Ectodermal cell (in vitro differentiated cells): ENCODE data around the gene PDLIM5.
"Not testable (repeated sequence)": the region's sequence is repeated elsewhere in the genome, so short reads cannot be mapped to it uniquely, and the experiment has no call there.

ENCODE experiments used
- H3K27ac ChIP-seq: 2 replicates; pipeline ENCODE4 v1.7.0; 2013; ENCODE audit warnings: mild to moderate bottlenecking, low read depth, low read length; ENCODE audit not compliant: insufficient read depth, poor library complexity, severe bottlenecking
- H3K27me3 ChIP-seq: 2 replicates; pipeline ENCODE4 v1.7.0; 2013; ENCODE audit warnings: mild to moderate bottlenecking, low read length; ENCODE audit not compliant: insufficient read depth, control insufficient read depth, poor library complexity, severe bottlenecking
- H3K36me3 ChIP-seq: one replicate; pipeline ENCODE4 v1.7.0; 2013; ENCODE audit warnings: low read length; ENCODE audit not compliant: control insufficient read depth, insufficient read depth
- H3K4me1 ChIP-seq: one replicate; pipeline ENCODE4 v1.7.0; 2013; ENCODE audit warnings: low read length; ENCODE audit not compliant: control insufficient read depth, insufficient read depth
- H3K4me3 ChIP-seq: 2 replicates; pipeline ENCODE4 v1.7.0; 2013; ENCODE audit warnings: low read depth, low read length, control low read depth; ENCODE audit not compliant: insufficient read depth
- H3K9me3 ChIP-seq: 2 replicates; pipeline ENCODE4 v1.7.0; 2013; ENCODE audit warnings: mild to moderate bottlenecking, low read length, moderate library complexity; ENCODE audit not compliant: control insufficient read depth
- WGBS, 2 experiments: methylation state at CpG; one replicate each; pipeline ENCODE4 v1.1.7; 2013; ENCODE audit warnings: missing lambda C conversion rate in 2 of 2; 5-methylcytosine and 5-hydroxymethylcytosine counted together

The PDLIM5 gene

DNA sequence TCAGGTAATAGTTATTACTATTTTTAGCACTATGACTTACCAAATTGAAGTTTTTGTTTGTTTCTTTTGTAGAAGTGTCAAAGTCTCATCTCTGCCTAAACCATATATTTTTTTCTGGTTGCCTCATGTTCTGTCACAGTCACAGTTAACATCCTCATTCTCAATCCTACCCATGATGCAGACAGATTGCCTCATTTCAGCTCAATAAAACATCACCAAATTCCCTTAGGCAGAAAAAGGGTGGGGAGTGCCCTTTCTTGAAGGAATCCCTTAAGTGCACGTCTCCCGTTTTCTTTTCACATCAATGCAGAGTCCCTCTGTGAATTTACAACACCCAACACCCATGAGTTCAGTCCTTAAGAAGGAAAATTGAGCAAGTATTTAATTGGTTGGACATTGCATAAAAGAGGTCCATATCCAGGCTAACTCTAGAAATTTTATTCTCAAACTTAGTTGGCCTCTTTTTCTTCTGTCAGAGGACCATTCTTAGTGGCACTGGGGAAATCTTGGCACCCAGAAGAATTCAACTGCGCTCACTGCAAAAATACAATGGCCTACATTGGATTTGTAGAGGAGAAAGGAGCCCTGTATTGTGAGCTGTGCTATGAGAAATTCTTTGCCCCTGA lies 202.4 kb downstream of the PDLIM5 start:
- Histone ChIP-seq H3K27me3 (no peaks in the 10 kb centered on the region), H3K9me3 (no peaks in the 10 kb centered on the region), H3K27ac (peak overlapping the region; percentile 48), H3K4me1 (no peaks in the 10 kb centered on the region), H3K4me3 (no peak overlapping the region), H3K36me3 (no peaks in the 10 kb centered on the region)
- WGBS, 2 experiments = 82 to 85% methylated on average over 3 of the region's 3 CpGs

GRCh38 chr4:94654714-94655113 lies 203.0 kb downstream of the PDLIM5 start:
- 94 to 96% methylated on average over 2 of the region's 3 CpGs for whole genome bisulfite sequencing, 2 experiments
- no peaks in the 10 kb centered on the region for H3K9me3 ChIP-seq
- H3K36me3 ChIP-seq = no peaks in the 10 kb centered on the region
- no peaks in the 10 kb centered on the region for H3K27me3 ChIP-seq
- no peaks in the 10 kb centered on the region for H3K4me1 ChIP-seq
- H3K27ac ChIP-seq = no peak overlapping the region
- H3K4me3 ChIP-seq = no peak overlapping the region

DNA sequence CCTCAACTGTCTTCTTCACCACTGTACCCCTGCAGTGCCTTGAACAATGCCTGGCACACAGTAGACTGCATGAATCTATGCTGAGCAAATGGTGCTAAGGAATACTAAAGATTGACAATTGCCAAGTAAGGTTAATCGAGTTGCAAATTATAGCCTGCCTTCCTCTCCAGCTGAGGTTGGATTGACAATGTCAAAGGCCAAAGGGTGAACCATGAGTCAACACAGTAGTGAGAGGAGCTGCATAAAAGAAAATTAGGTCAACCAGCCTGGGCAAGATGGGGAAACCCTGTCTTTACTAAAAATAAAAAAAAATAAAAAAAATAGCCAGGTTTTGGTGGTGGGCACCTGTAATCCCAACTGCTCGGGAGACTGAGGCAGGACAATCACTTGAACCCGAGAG lies 208.9 kb downstream of the PDLIM5 start:
- H3K27me3 ChIP-seq = no peaks in the 10 kb centered on the region
- no peak overlapping the region for H3K4me3 ChIP-seq
- H3K9me3 ChIP-seq = no peaks in the 10 kb centered on the region
- no peaks in the 10 kb centered on the region for H3K36me3 ChIP-seq
- WGBS, 2 experiments = 76% methylated on average over 3 of the region's 3 CpGs
- no peak overlapping the region for H3K27ac ChIP-seq
- no peaks in the 10 kb centered on the region for H3K4me1 ChIP-seq

DNA sequence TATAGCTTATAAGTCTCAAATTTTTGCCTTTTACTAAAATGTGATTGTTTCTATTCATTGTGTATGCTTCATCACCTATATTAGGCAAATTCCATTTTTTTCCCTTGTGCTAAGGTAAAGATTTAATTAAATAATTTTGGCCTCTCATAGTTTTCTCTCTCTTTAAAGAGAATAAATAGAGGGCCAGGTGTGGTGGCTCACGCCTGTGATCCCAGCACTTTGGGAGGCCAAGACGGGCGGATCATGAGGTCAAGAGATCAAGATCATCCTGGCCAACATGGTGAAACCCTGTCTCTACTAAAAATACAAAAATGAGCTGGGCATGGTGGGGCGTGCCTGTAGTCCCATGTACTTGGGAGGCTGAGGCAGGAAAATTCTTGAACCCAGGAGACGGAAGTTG lies 213.3 kb downstream of the PDLIM5 start:
- not testable (repeated sequence) for H3K36me3 ChIP-seq, H3K4me3 ChIP-seq, H3K27me3 ChIP-seq, H3K9me3 ChIP-seq, H3K4me1 ChIP-seq, H3K27ac ChIP-seq
- 94% methylated on average over 5 of the region's 5 CpGs for WGBS, 2 experiments

DNA sequence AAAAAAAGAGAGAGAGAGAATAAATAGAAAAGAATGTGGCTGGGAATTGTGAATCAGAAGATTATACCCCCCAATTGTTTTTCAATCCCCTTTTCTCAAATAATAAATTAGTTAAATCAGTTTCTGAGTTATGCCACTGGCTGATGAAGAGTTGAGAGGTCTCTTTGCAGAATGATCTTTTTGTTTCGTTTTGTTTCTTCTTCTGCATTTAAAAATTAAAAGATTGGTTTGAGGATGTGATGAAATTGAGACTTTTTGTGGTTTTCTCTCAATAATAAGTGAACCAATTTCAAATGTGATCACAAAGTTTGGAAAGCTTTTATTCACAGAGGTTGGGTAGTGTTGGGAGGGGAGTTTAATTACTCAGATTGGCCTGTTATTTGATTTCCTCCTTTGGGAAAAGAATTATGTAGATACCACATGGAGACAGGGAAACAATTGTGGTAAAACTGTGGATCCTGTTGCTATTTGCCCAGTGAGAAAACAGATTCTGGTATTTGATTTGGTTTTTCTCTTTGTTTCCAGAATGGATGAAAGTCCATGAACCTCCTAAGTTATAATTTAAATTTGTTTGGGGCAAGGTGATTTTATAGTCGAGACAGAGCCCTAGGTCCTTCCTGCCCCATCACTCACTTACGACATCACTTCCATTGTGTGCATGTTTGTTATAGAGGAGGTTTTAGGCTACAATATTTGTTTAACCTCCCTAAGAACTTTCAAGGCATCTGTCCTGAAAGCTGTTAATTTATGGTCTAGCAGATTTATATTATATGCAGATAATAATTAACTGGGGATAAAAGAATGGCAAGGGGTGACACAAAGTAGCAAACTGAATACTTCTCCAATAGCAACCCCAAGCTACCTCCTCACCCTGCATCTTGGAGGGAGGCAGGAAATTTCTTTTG lies 214.0 kb downstream of the PDLIM5 start:
- 95 to 97% methylated on average over 1 to 3 of the region's 3 CpGs for WGBS, 2 experiments
- Histone ChIP-seq H3K27me3 (no peaks in the 10 kb centered on the region), H3K4me3 (no peak overlapping the region), H3K4me1 (no peaks in the 10 kb centered on the region), H3K9me3 (no peaks in the 10 kb centered on the region), H3K27ac (no peak overlapping the region), H3K36me3 (no peaks in the 10 kb centered on the region)

- Histone ChIP-seq H3K36me3 (no peaks in the 10 kb centered on the region), H3K27me3 (no peaks in the 10 kb centered on the region), H3K27ac (no peak overlapping the region), H3K9me3 (no peaks in the 10 kb centered on the region), H3K4me3 (no peak overlapping the region), H3K4me1 (no peaks in the 10 kb centered on the region)
- WGBS, 2 experiments = 91 to 95% methylated on average over 7 of the region's 7 CpGs
These were observed 217.0 kb downstream of the PDLIM5 start for GRCh38 chr4:94668724-94669123.

DNA sequence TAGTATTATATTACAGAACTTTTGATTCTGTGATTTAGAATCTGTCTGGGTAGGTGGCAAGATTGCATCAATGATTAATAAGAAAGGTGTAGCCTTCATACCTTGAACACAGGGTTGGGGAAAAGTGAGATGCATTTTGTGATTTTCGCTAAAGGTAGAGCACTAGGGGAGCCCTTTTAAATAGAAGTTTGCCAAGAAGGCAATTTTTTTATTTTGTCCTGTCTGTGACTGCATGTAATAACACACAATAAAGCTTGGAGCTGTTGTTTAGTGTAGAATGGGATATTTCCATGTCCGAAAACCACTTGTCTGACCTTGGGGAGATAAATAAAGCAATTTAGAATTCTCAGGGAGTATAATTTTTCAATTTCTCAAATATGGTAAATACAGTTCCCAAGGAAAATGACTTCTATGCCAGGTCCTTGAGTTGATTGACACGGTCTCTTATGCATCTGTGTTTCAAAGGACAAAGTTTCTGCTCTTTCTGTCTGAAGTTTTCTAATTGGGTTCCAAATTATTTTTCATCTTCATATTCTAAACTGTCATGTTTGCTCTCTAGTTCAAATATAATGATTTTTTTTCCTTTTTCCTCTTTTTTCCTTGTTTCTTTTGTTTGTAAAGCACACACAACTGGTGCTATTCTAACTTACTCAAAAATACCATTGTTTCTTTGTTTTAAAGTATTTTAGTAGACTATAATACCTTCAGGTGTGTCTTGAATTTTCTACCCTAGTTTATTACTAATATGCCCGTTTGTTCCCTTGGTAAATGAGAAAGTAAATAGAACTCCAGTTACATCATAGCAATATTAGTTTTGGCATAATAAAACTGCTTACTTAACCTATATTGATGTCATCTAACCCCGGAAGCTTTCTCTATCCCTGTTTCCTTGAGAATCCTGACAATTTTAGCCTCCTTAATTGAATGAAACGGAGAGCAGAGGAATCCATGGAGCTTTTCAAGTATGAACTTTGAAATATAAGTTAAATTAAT lies 218.2 kb downstream of the PDLIM5 start:
- Histone ChIP-seq H3K27me3 (no peaks in the 10 kb centered on the region), H3K27ac (no peak overlapping the region), H3K4me3 (no peak overlapping the region), H3K36me3 (no peaks in the 10 kb centered on the region), H3K4me1 (no peaks in the 10 kb centered on the region), H3K9me3 (no peaks in the 10 kb centered on the region)
- 91 to 99% methylated on average over 4 to 6 of the region's 6 CpGs for WGBS, 2 experiments

- Histone ChIP-seq H3K4me3 (no peak overlapping the region), H3K27me3 (no peaks in the 10 kb centered on the region), H3K9me3 (no peaks in the 10 kb centered on the region), H3K27ac (no peak overlapping the region), H3K4me1 (no peaks in the 10 kb centered on the region), H3K36me3 (no peaks in the 10 kb centered on the region)
- 74 to 85% methylated on average over 5 of the region's 5 CpGs for WGBS, 2 experiments
These were observed 219.4 kb downstream of the PDLIM5 start for GRCh38 chr4:94671113-94671512.

- Histone ChIP-seq H3K4me1 (no peaks in the 10 kb centered on the region), H3K36me3 (no peaks in the 10 kb centered on the region), H3K27ac (no peak overlapping the region), H3K9me3 (no peaks in the 10 kb centered on the region), H3K4me3 (no peak overlapping the region), H3K27me3 (no peaks in the 10 kb centered on the region)
- 93 to 100% methylated on average over 2 of the region's 2 CpGs for WGBS, 2 experiments
These were observed 222.2 kb downstream of the PDLIM5 start for GRCh38 chr4:94673961-94674360.

- H3K4me1 ChIP-seq = no peaks in the 10 kb centered on the region
- WGBS, 2 experiments = 69 to 86% methylated on average over 2 of the region's 2 CpGs
- H3K9me3 ChIP-seq = no peaks in the 10 kb centered on the region
- H3K4me3 ChIP-seq = no peak overlapping the region
- H3K27ac ChIP-seq = no peak overlapping the region
- H3K36me3 ChIP-seq = no peaks in the 10 kb centered on the region
- H3K27me3 ChIP-seq = no peaks in the 10 kb centered on the region
These were observed 225.2 kb downstream of the PDLIM5 start for GRCh38 chr4:94676970-94677369.
